ENCODE results near the gene TMED8. TPM values are rescaled to one million over a fixed set of nuclear protein-coding genes. Genes with fewer than 3 reads are reported as not detected.
A peak's percentile ranks its signal among the peaks of the same experiment; 100 is the strongest.

The TMED8 gene
- total RNA-seq, 2 donors from 2014 or later, result 15.2 to 32.9 TPM

DNA sequence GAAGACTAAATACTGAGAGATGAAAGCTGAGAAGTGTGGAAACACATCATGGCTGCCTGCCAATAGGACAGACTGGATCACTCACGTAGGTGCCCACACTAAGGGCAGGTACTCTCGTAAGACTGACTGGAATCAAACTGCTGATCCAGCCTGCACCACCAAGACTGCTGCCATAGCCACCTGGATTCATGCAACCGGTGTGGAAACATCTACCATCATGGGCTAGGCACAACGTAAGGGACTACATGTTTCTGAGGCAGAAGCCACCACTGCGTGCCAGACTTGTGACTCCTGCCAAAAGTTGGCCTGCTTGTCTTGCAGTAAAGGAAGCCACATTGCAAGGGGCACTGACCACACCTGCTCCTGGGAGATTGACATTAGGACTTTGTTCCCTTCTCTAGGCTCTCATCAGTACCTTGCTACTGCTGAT, 60.0 kb downstream of the TMED8 start:
- Mint-ChIP-seq H3K27ac (no peak overlapping the region), H3K36me3 (peaks cover 0 to 1% of the 10 kb centered on the region in 2 donors), H3K9me3 (no peaks in the 10 kb centered on the region)
- no peak for DNase-seq (ENCODE audit: low spot score in 2 of 2)
- no peak for ATAC-seq

DNA sequence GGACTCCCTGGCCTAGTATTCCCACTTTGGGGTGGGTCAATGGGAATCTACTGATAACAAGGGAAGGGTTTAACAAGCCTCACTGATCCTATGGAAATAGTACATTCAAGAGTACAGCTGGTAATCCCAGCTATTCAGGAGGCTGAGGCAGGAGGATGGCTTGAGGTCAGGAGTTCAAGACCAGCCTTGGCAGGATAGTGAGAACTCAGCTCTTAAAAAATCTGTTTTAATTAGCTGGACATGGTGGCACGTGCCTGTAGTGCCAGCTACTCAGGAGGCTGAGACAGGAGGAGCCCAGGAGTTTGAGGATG, 60.7 kb downstream of the TMED8 start:
- Mint-ChIP-seq H3K36me3 (no peaks in the 10 kb centered on the region), H3K27ac (no peak overlapping the region), H3K9me3 (no peaks in the 10 kb centered on the region)
- no peak for ATAC-seq
- DNase-seq (ENCODE audit: low spot score in 2 of 2), result no peak

DNA sequence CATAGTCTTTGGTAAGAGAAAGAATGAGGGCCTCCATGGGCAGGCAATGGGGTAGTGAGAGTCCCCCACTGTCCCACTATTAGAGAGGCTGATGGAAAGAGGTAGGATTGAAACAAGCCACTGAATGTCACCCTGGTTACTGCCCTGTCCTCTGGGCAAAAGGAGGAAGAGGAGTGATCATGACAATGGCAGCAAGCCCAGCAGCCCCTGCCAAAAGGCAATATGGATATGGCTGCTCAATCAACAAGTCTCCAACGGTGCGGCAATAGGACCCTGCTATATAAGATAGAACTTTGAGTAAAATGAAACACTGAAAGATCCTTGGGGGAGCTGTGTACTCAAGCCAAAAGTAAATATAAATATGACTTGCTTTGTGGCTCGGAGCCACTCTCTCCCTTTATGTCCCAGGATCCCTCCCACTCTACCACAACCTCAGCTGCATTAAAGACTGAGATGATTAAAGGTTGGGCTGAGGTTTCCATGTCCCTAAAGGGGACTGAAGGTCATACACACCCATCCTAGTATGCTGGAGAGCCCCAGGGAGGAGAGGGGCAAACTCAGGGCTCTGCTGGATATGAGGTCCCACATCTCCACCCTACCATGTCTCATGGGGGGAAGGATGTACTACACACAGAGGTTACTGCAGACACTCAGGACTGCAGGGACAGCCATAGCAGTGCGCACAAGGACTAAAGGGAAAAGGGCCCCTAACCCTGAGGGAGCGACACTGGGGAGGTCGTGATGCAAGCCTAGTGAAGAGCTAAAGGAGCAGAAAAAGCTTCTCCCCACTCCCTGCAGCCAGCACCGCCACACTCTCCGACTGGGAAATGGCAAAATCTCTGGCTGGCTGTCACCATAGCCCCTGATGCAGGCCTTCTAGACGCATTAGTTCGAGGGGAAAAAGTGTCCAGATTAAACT, 62.1 kb downstream of the TMED8 start:
- no peak for DNase-seq (ENCODE audit: low spot score in 2 of 2)

DNA sequence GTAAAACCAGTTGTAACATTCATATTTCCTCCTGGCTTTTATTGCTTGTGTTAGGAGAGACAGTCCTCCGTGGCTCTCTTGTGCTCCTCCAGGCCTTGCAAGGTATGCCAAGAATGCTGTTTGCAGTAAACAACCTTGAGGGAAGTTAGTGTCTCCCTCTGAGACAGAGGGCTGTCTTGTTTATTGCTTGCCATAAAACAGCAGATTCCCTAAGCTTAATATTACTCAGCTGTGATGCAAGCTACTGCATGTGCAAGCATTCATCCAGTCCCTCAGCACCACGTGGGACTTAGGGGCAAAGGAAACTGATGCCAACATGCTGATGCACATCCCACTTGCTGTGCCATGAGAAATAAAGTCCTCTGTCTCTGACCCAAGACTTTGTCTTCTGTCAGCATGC, 62.9 kb downstream of the TMED8 start:
- ATAC-seq (no peak), DNase-seq (ENCODE audit: low spot score in 2 of 2) (no peak)
- peak overlapping the region in 1 of 2 donors; percentile 20 for H3K27ac Mint-ChIP-seq
- no peaks in the 10 kb centered on the region for H3K9me3 Mint-ChIP-seq
- H3K36me3 Mint-ChIP-seq, result no peaks in the 10 kb centered on the region

More for the DNA sequence above, 62.1 kb downstream of the TMED8 start:
- ATAC-seq, result no peak
- Mint-ChIP-seq H3K27ac (peak overlapping the region in 1 of 2 donors; percentile 20), H3K9me3 (no peaks in the 10 kb centered on the region), H3K36me3 (no peaks in the 10 kb centered on the region)

DNA sequence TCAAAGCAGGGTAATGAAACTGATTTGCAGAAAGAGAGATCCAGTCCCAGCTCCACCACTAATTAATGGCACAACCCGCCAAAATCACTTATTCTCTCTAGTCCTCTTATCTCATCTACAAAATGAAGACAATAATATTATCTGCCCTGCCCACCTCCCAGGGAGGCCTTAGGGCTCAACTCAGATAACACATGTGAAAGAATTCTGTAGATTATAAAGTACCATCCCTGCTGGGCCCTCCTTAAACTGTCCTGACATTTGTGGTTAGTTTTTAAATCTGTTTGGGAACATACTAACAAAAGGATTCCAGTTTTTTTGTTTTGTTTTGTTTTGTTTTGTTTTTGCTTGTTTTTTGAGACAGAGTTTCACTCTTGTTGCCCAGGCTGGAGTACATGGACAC, 63.5 kb downstream of the TMED8 start:
- H3K36me3 Mint-ChIP-seq, result no peaks in the 10 kb centered on the region
- no peak overlapping the region for H3K27ac Mint-ChIP-seq
- DNase-seq (ENCODE audit: low spot score in 2 of 2) (no peak), ATAC-seq (no peak)
- H3K9me3 Mint-ChIP-seq, result no peaks in the 10 kb centered on the region

DNA sequence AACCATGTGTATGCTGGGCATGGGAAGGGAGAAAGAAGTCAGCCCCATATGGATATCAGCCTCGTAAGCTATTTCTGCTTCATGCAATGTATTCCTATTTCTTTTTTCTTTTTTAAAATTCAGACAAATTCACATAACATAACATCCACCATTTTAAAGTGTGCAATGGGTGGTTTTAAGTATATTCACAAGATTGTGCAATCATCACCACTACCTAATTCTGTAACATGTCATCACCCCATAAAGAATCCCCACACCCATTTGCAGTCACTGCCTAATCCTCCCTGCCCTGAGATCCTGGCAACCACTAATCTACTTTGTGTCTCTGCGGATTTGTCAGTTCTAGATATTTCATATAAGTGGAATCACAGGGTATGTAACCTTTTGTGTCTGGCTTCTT, 65.7 kb downstream of the TMED8 start:
- Mint-ChIP-seq H3K9me3 (no peaks in the 10 kb centered on the region), H3K36me3 (peaks cover 0 to 1% of the 10 kb centered on the region in 2 donors), H3K27ac (no peak overlapping the region)
- DNase-seq (ENCODE audit: low spot score in 2 of 2) (no peak), ATAC-seq (no peak)

DNA sequence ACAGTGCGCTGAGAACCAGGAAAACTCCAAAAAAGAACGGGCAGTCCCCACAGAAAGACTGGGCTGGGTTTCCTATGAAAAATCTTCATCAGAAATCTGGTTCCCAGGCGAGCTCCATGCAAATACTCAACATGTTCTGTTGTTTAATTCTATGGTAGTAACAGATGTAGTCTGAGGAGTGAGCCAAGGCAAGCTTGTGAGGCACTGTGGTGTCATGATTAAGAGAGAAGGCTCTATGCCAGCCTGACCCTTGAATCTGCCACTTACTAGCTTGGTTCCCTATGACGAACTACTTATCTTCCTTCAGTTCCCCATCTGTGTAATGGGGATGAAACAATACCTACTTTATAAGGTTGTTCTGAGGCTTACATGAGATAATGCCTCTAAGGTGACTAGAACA, 66.9 kb downstream of the TMED8 start:
- ATAC-seq, result no peak
- Mint-ChIP-seq H3K9me3 (no peaks in the 10 kb centered on the region), H3K27ac (no peak overlapping the region), H3K36me3 (peaks cover 0 to 7% of the 10 kb centered on the region in 2 donors)
- no peak for DNase-seq (ENCODE audit: low spot score in 2 of 2)

DNA sequence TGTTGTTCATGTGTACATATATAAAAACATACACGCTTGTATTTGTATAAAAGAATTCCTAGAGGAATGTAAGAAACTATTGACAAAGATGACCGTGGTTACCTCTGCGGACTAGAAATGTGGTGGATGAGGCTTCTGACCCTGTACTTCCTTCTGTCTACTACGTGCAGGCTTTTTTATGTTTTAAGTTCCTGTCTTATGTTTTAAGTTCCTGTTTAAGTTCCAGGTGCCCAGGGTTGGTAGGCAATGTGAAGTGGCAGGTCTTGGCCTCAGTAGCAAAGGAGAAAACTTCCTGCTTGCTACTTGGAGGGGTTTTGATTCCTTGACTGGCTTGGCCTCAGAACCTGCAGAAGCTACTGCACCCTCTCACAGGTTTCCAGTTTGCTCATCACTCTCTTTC, 67.8 kb downstream of the TMED8 start:
- no peaks in the 10 kb centered on the region for H3K9me3 Mint-ChIP-seq
- ATAC-seq, result no peak

DNA sequence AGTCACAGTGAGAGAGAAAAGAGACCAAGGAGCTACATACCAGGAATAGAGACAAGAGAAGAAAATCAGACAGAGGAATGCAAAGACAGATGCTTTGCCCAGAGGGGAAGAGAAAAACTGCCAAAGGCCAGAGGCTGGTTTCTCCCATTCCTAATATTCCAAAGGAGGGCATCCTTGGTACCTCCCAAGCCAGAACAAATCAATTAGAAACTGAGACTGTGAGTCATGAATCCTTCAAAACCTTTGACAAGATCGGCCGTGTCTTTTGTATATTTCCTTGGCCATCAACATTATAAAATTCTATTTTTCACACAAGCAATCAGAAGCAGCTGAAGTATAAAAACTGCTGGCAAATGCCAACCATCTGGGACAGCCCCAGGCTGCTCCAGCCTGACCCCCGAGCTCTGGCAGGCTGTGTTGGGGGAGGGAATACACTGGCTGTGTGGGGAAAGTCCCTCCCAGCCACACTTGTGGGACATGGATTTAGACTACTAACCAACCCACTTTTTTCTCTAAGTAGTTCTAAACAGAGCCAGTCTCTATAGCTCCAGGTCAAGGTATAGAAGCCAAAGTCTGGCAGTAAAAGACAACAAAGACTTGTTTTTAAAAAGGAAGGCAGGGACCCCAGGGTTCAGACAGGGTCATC, 69.9 kb downstream of the TMED8 start:
- DNase-seq (ENCODE audit: low spot score in 2 of 2) (no peak), ATAC-seq (no peak)
- H3K27ac Mint-ChIP-seq, result no peak overlapping the region
- H3K36me3 Mint-ChIP-seq, result peaks cover 0 to 14% of the 10 kb centered on the region in 2 donors
- no peaks in the 10 kb centered on the region for H3K9me3 Mint-ChIP-seq

More for the DNA sequence above, 67.8 kb downstream of the TMED8 start:
- Mint-ChIP-seq H3K27ac (no peak overlapping the region), H3K36me3 (peaks cover 0 to 14% of the 10 kb centered on the region in 2 donors)
- no peak for DNase-seq (ENCODE audit: low spot score in 2 of 2)

DNA sequence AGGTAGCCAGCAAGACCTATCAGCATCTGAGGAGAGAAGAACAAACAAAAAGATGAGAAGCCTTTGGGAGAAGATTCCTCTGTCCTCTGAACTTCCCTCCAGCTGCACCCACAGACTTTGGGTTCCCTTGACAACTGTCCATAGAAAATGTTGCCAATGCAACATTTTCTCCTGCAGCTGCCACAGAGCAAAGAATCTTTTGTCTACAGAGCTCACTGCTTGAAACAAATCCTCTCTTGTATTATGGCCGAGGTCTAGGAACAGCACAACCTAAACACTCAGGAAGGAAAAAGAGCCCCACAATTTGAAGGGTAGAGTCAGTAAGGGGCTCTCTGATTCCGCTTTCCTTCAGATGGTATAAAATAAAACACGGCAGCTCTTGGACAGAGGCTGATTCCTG, 70.5 kb downstream of the TMED8 start:
- DNase-seq (ENCODE audit: low spot score in 2 of 2) (no peak), ATAC-seq (no peak)
- no peak overlapping the region for H3K27ac Mint-ChIP-seq
- H3K9me3 Mint-ChIP-seq, result no peaks in the 10 kb centered on the region
- peaks cover 0 to 14% of the 10 kb centered on the region in 2 donors for H3K36me3 Mint-ChIP-seq

DNA sequence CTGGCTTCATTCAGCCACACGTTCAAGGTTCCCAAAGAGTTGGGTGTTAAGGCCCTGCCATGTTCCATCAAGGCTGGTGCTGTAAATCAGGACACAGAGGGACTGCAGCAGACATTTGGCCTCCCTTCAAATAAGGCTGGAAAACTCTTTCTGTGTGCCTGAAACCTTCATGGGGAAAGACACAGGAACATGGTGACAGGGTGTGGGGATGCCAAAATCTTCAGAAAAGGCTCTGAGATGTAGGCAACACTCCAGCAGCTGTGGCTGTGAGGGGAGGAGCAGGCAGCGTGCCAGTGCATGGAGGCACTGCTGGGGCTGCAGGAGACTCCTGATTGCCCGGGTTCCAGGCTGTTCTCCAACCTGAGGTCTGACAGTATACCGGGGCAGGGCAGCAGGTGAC, 71.2 kb downstream of the TMED8 start:
- Mint-ChIP-seq H3K36me3 (peaks cover 0 to 14% of the 10 kb centered on the region in 2 donors), H3K27ac (no peak overlapping the region), H3K9me3 (no peaks in the 10 kb centered on the region)
- ATAC-seq, result no peak
- DNase-seq (ENCODE audit: low spot score in 2 of 2), result no peak

DNA sequence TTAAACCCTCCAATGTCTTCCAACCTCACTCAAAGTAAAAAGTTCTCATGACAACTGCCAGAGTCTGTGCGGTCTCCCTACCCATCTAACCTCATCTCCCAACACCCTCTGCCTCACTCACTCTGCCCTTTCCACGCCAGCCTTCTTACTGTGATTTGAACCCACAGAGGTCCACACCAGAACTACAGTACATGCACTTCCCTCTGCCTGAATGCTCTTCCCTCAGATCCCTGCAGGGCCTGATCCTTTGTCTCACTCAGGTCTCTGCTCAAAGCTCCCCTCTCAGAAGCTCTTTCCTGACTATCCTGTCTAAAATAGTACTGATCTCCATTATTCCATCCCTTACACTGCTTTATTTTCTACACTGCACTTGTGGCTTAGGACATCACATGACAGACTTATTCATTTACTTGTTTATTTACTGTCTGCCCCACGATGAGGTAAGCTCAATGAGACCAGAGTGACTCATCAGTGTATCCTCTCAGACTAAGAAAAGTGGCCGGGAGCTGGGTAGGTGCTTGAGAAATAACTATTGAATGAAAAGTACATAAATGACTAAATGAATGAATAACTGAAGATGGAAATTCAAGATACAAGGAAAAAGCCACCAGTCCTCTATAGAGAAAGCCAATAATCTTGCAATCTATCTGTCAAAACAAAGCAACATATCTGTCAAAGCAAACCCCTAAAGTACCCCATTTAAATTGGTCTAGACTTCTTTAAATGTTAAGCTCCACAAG, 73.3 kb downstream of the TMED8 start:
- peak in 1 of 2 donors; percentile 55 for DNase-seq (ENCODE audit: low spot score in 2 of 2)
- Mint-ChIP-seq H3K36me3 (peaks cover 0 to 14% of the 10 kb centered on the region in 2 donors), H3K27ac (peak overlapping the region; percentile 86 to 99), H3K9me3 (no peaks in the 10 kb centered on the region)
- ATAC-seq, result peak; percentile 71 to 81

DNA sequence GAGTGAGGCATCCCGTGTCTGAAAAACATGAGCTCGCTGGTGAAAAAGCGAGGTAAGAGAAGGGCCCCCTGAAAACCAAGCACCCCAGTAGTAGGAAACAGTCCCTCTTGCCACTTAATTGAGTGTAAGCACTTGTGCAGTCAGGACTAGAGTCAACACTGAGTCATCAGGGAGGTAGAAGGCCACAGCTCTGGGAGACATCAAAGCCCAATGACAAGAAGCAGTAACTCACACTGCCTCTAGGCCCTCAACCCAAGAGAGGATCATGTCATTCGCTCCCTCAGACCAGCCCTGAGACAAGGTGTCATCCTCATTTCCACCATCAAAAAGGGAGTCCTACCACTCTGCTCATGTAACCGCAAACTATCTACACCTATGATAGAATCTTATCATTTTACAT, 74.0 kb downstream of the TMED8 start:
- H3K9me3 Mint-ChIP-seq, result no peaks in the 10 kb centered on the region
- peak overlapping the region; percentile 86 to 99 for H3K27ac Mint-ChIP-seq
- DNase-seq (ENCODE audit: low spot score in 2 of 2), result peak in 1 of 2 donors; percentile 69
- H3K36me3 Mint-ChIP-seq, result peaks cover 0 to 14% of the 10 kb centered on the region in 2 donors
- ATAC-seq, result peak; percentile 93 to 94

DNA sequence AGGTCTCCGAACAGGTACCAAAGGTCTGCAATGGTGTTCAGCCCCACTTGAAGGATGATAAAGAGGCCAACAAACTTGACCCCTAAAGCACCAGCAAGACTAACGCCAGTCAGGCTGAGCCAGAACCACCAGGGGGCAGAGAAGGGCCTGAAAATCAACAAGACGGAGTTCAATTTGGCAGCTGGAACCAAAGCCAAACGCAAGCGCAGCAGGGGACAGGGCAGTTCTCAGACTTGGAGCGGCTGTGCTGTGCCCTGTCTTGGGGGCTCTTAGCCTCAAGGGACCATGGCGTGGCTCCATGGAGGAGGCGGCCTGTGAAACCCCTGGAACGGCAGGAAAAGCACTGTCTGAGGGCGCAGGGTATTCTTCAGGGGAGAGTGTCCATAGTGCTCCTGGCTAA, 75.8 kb downstream of the TMED8 start:
- H3K27ac Mint-ChIP-seq, result no peak overlapping the region
- no peak for ATAC-seq
- H3K36me3 Mint-ChIP-seq, result peaks cover 0 to 11% of the 10 kb centered on the region in 2 donors
- peak in 1 of 2 donors; percentile 75 for DNase-seq (ENCODE audit: low spot score in 2 of 2)
- H3K9me3 Mint-ChIP-seq, result no peaks in the 10 kb centered on the region

DNA sequence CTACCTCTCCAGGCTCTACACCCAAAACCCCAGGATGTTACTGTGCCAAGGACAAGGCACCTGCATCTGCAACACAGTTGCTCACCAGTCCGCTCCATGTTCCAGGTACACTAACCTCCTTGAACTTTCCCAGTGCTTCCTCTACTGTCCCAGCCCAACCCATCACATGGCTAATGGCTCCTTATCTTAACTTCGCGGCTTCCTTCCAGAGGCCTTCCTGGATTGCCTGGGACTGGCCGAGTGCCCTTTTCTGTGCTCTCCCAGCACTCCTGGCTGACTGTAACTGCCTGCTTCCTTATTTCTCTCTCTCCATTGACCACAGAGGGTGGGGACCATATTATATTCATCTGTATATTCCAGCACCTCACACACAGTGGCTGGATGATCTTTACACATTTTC, 77.1 kb downstream of the TMED8 start:
- ATAC-seq (no peak), DNase-seq (ENCODE audit: low spot score in 2 of 2) (no peak)
- H3K27ac Mint-ChIP-seq, result no peak overlapping the region
- peaks cover 0 to 4% of the 10 kb centered on the region in 2 donors for H3K36me3 Mint-ChIP-seq
- no peaks in the 10 kb centered on the region for H3K9me3 Mint-ChIP-seq

DNA sequence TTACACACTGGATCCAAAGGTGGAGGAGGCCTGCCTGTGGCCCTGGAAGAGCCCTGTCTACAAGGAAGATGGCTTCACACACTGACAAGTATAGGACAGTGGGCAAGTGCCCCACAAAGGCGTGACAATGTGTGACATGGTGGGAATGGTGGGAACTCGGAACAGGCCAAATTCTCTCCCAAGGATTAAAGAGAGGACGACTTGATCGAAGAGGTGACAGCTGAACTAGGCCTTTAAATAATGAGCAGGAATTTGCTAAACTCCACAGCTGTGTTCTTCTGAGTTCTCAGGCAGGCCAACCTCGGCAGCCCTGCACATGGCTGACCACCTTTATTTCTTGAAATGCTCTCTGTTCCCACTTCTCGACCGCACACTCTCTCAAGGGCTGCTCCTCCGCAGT, 80.0 kb downstream of the TMED8 start:
- no peaks in the 10 kb centered on the region for H3K36me3 Mint-ChIP-seq
- H3K27ac Mint-ChIP-seq, result peak overlapping the region in 1 of 2 donors; percentile 46
- DNase-seq (ENCODE audit: low spot score in 2 of 2) (no peak), ATAC-seq (no peak)
- H3K9me3 Mint-ChIP-seq, result no peaks in the 10 kb centered on the region

DNA sequence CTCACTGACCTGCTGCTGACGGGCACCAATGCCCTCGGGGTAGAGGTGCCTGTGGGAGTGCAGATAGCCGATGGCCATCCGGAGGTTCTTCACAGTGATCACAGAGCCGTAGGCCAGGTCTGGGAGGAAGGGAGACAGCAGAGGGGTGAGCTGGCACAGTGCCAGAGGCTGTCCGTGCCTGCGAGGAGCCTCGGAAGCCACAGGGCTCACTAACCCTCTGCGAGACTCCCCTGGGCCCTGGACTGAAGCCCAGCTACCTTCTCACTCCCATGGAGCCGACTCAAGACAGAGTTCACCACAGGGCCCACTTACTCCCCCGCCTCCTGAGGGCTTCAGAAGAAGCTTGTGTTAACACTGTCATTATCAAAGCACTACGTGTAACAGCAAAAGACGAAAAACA, 80.7 kb downstream of the TMED8 start:
- no peaks in the 10 kb centered on the region for H3K9me3 Mint-ChIP-seq
- DNase-seq (ENCODE audit: low spot score in 2 of 2) (no peak), ATAC-seq (no peak)
- H3K27ac Mint-ChIP-seq, result no peak overlapping the region
- H3K36me3 Mint-ChIP-seq, result no peaks in the 10 kb centered on the region
